ENCODE results near the gene XRCC5.

DNA sequence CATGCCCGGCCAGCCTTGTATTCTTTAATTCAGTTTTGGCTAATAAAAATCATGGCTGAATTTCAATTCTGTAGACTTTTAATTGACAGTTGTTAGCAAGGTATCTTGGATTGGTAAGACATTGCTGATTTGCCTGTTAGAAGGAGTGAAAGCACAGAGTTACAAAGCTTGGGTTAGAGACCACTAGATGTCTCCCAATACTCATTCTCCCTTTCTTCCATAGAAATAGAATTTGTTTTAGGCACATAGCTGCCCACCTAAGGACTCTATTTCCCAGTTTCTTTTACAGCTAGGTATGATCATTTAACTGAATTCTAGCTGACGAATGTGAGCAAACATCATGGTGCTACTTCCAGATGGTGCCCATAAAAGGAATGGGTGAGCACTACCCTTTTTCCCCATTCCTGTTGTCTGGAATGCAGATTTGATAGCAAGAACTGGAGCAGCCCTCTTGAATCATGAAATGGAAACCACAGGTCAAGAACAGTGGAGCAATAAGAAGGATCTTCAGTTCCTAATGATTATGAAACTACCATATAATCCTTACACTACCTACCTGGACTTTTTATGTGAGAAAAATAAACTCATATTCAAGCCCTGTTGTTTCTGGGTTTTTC is 45.0 kb upstream of the XRCC5 start:
- TF ChIP-seq ARNTL (CRISPR knock-in tag; IDR thresholded peaks at IDR 0.05; ENCODE audit: borderline replicate concordance, low read depth) = no peak
- no peak for TF ChIP-seq RARB (CRISPR knock-in tag; IDR thresholded peaks at IDR 0.05)
- no peak for TF ChIP-seq CSDC2 (CRISPR knock-in tag; IDR thresholded peaks at IDR 0.05)
- TF ChIP-seq, protein P1, sequence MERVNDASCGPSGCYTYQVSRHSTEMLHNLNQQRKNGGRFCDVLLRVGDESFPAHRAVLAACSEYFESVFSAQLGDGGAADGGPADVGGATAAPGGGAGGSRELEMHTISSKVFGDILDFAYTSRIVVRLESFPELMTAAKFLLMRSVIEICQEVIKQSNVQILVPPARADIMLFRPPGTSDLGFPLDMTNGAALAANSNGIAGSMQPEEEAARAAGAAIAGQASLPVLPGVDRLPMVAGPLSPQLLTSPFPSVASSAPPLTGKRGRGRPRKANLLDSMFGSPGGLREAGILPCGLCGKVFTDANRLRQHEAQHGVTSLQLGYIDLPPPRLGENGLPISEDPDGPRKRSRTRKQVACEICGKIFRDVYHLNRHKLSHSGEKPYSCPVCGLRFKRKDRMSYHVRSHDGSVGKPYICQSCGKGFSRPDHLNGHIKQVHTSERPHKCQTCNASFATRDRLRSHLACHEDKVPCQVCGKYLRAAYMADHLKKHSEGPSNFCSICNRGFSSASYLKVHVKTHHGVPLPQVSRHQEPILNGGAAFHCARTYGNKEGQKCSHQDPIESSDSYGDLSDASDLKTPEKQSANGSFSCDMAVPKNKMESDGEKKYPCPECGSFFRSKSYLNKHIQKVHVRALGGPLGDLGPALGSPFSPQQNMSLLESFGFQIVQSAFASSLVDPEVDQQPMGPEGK (CRISPR knock-in tag; IDR thresholded peaks at IDR 0.05; ENCODE audit: borderline replicate concordance) = no peak
- TF ChIP-seq ZNF565 (CRISPR knock-in tag; conservative IDR thresholded peaks at IDR 0.05; ENCODE audit: low read depth) = no peak
- no peak for TF ChIP-seq SNAI2 (CRISPR knock-in tag; IDR thresholded peaks at IDR 0.05)
- TF ChIP-seq GLIS3 (CRISPR knock-in tag; IDR thresholded peaks at IDR 0.05) = no peak
